OCI-LY7 (cell line): ENCODE measurements around the gene MAZ.

Experiments used
- CTCF ChIP-seq: fragments of 200-600 bp; sonication (generic); conservative IDR thresholded peaks from 2 replicates; pipeline ENCODE4 v1.5.1; 2014; ENCODE audit warnings: mild to moderate bottlenecking, antibody characterized with exemption, low read length, moderate library complexity, mixed read lengths
- EZH2phosphoT487 ChIP-seq: fragments of 200-600 bp; sonication (generic); IDR thresholded peaks from 2 replicates; pipeline ENCODE4 v1.6.1; 2018; ENCODE audit warnings: low read depth, borderline replicate concordance, mild to moderate bottlenecking, mixed run types, antibody characterized with exemption, low read length, moderate library complexity, mixed read lengths

GRCh38 chr16:29841631-29842030 is 35.3 kb downstream of the MAZ start:
- TF ChIP-seq CTCF (no peak), EZH2phosphoT487 (no peak)
